Right lobe of liver (tissue), 6 donors: ENCODE results near the gene SLC11A1. TPM values are rescaled to one million over a fixed set of nuclear protein-coding genes. Genes with fewer than 3 reads are reported as not detected.
A peak's percentile ranks its signal among the peaks of the same experiment; 100 is the strongest.

Experiments used
- ATAC-seq, 4 donors: fragments of 200-7000 bp; cut with Tn5 transposase; one replicate each; pipeline ENCODE4 v1.9.1; 2020; ENCODE audit warnings: mild to moderate bottlenecking in 4 of 4, moderate library complexity in 4 of 4
- DNase-seq, 3 donors: peaks; one replicate each; pipeline ENCODE4 v3.0.0-alpha.2; 2020
- H3K27ac ChIP-seq, 3 donors: fragments of 200-600 bp; one replicate each; pipeline ENCODE4 v1.8.0; 2022
- H3K27me3 ChIP-seq, 2 donors: fragments of 200-600 bp; one replicate each; pipeline ENCODE4 v1.8.0; 2022
- H3K36me3 ChIP-seq, 4 donors: fragments of 200-600 bp; sonication (generic) in 1 of 4; one replicate each; pipeline versions ENCODE4 v1.5.1 to v1.8.0; 2017 to 2022; ENCODE audit warnings: control low read depth in 1 of 4
- H3K4me1 ChIP-seq, 4 donors: fragments of 200-600 bp; sonication (generic) in 1 of 4; one replicate each; pipeline versions ENCODE4 v1.5.1 to v1.8.0; 2017 to 2022; ENCODE audit warnings: control low read depth in 1 of 4
- H3K4me3 ChIP-seq, 3 donors: fragments of 200-600 bp; one replicate each; pipeline ENCODE4 v1.8.0; 2022
- H3K9me3 ChIP-seq, 4 donors: fragments of 200-600 bp; sonication (generic) in 1 of 4; one replicate each; pipeline versions ENCODE4 v1.5.1 to v1.8.0; 2017 to 2022; ENCODE audit warnings: control low read depth in 1 of 4
- CTCF ChIP-seq, 4 donors: fragments of 200-600 bp in 3 of 4; fragments of 450-650 bp in 1 of 4; IDR thresholded peaks; one replicate each; pipeline versions ENCODE4 v1.5.1 to v1.8.0; 2016 to 2022; ENCODE audit warnings: antibody characterized with exemption in 4 of 4, mild to moderate bottlenecking in 2 of 4
- POLR2A ChIP-seq: fragments of 450-650 bp; IDR thresholded peaks from one replicate; pipeline ENCODE4 v1.6.1; 2017; ENCODE audit warnings: antibody characterized with exemption, mild to moderate bottlenecking
- WGBS: methylation state at CpG from one replicate; pipeline ENCODE4 v1.1.6; 2018; ENCODE audit warnings: low coverage, low lambda C conversion rate; ENCODE audit not compliant: insufficient coverage; ENCODE audit errors: missing lambda C conversion rate; 5-methylcytosine and 5-hydroxymethylcytosine counted together
- intact Hi-C, 2 donors: fragments of 100-400 bp; cut with DNase I; formaldehyde crosslinking; loops; one replicate each; pipeline versions ENCODE4 v1.11.2 to v1.14.1; 2022
- total RNA-seq, 6 experiments: library from RNA; depleted of rRNA in 2 of 6; stranded (reverse); fragments of >200 nt in 2 of 6; fragmentation: NEBNext Ultra II Directional in 3 of 6; extraction: Animal tissue kit (Norgen Biotek cat#: 25700) in 3 of 6; gene quantifications; one replicate each; pipeline versions ENCODE4 v1.1.0 to v1.2.4, GENCODE V29; 2016 to 2023
- donor health status: DM: no; HTN: yes; CAD: no.
- donor health status: DM: no; HTN: no; CAD: no.
- donor health status: DM: no; HTN: no; CAD: no.
- donor health status: DM: no; HTN: yes; CAD: no.
- donor health status: DM: no; HTN: yes; CAD: no.

Gene SLC11A1
- total RNA-seq, 6 experiments from 2014 or later = 4.2 to 13.2 (median 11.0) TPM

- H3K27ac ChIP-seq = peak overlapping the region; percentile 93 to 100 (median 100)
- H3K27me3 ChIP-seq = no peaks in the 10 kb centered on the region
- no peak for ATAC-seq
- H3K4me3 ChIP-seq = peak overlapping the region; percentile 77 to 100 (median 97)
- no peaks in the 10 kb centered on the region for H3K9me3 ChIP-seq
- TF ChIP-seq POLR2A (no peak), CTCF (IDR thresholded peaks at IDR 0.05) (no peak)
- 0% methylated on average over 9 of the region's 12 CpGs for WGBS
- DNase-seq = no peak
- peaks cover 0 to 26% (median 6%) of the 10 kb centered on the region in 4 donors for H3K4me1 ChIP-seq
- H3K36me3 ChIP-seq = peaks cover 0 to 10% (median 5%) of the 10 kb centered on the region in 4 donors
- intact Hi-C loops = loop anchor here in 1 of 2 donors (10.0 kb wide), 1 partner anchor 93 kb away; no protein-coding TSS in a partner anchor
These were observed 15.4 kb downstream of the SLC11A1 start for GRCh38 chr2:218397463-218397819.

- H3K4me3 ChIP-seq = peak overlapping the region; percentile 77 to 100 (median 97)
- peaks cover 0 to 15% (median 7%) of the 10 kb centered on the region in 4 donors for H3K36me3 ChIP-seq
- peak; percentile 89 to 91 (median 90) for DNase-seq
- intact Hi-C loops = loop anchor here in 1 of 2 donors (10.0 kb wide), 1 partner anchor 93 kb away; no protein-coding TSS in a partner anchor
- 0% methylated on average over 11 of the region's 35 CpGs for whole genome bisulfite sequencing
- peaks cover 0 to 29% (median 7%) of the 10 kb centered on the region in 4 donors for H3K4me1 ChIP-seq
- H3K9me3 ChIP-seq = no peaks in the 10 kb centered on the region
- H3K27ac ChIP-seq = peak overlapping the region; percentile 93 to 100 (median 100)
- TF ChIP-seq CTCF (IDR thresholded peaks at IDR 0.05) (no peak), POLR2A (peak; percentile 81)
- peak; percentile 8 to 21 (median 16) for ATAC-seq
- H3K27me3 ChIP-seq = no peaks in the 10 kb centered on the region
These were observed 15.9 kb downstream of the SLC11A1 start for GRCh38 chr2:218397820-218398436.

- DNase-seq (peak; percentile 85 to 90 (median 90)), ATAC-seq (peak; percentile 21 to 32 (median 26))
- no peaks in the 10 kb centered on the region for H3K27me3 ChIP-seq
- no peak for TF ChIP-seq POLR2A
- WGBS = 0% methylated on average over 9 of the region's 95 CpGs
- intact Hi-C loops = loop anchor here in 1 of 2 donors (10.0 kb wide), 1 partner anchor 94 kb away; no protein-coding TSS in a partner anchor
- peak overlapping the region; percentile 93 to 100 (median 100) for H3K27ac ChIP-seq
- peaks cover 0 to 23% (median 11%) of the 10 kb centered on the region in 4 donors for H3K36me3 ChIP-seq
- H3K4me1 ChIP-seq = peaks cover 0 to 29% (median 7%) of the 10 kb centered on the region in 4 donors
- no peaks in the 10 kb centered on the region for H3K9me3 ChIP-seq
- peak overlapping the region; percentile 77 to 100 (median 97) for H3K4me3 ChIP-seq
These were observed 16.6 kb downstream of the SLC11A1 start for GRCh38 chr2:218398437-218399390.

- intact Hi-C loops = loop anchor here (10.0 kb wide), 3 partner anchors 65 to 255 kb away; partner anchors contain the start of genes BCS1L (in 1 of the 2) and ZNF142 (in 1 of the 2)
- Histone ChIP-seq H3K27me3 (no peaks in the 10 kb centered on the region), H3K4me3 (peak within 1 kb of the TSS; percentile 77 to 100 (median 97)), H3K27ac (peak within 1 kb of the TSS; percentile 93 to 100 (median 100)), H3K4me1 (peaks cover 0 to 33% (median 9%) of the 10 kb centered on the region in 4 donors), H3K36me3 (peaks cover 0 to 32% (median 15%) of the 10 kb centered on the region in 4 donors), H3K9me3 (no peaks in the 10 kb centered on the region)
- ATAC-seq = peak; percentile 42 to 61 (median 54)
- WGBS = 0% methylated on average over 17 of the region's 78 CpGs
- peak; percentile 97 to 98 (median 98) for DNase-seq
- TF ChIP-seq CTCF (IDR thresholded peaks at IDR 0.05) (peak in 2 of 4 donors; percentile 16 to 25), POLR2A (peak; percentile 92)
These were observed 17.5 kb downstream of the SLC11A1 start, which contains the start of gene CTDSP1 for GRCh38 chr2:218399391-218400166. Gene CTDSP1, plus strand, starts transcription at chr2:218399868. Its CDS starts 223 bp downstream, at chr2:218400091.
